ENCODE results near the gene VAV2. TPM values are rescaled to one million over a fixed set of nuclear protein-coding genes. Genes with fewer than 3 reads are reported as not detected.

Gene VAV2, protein sequence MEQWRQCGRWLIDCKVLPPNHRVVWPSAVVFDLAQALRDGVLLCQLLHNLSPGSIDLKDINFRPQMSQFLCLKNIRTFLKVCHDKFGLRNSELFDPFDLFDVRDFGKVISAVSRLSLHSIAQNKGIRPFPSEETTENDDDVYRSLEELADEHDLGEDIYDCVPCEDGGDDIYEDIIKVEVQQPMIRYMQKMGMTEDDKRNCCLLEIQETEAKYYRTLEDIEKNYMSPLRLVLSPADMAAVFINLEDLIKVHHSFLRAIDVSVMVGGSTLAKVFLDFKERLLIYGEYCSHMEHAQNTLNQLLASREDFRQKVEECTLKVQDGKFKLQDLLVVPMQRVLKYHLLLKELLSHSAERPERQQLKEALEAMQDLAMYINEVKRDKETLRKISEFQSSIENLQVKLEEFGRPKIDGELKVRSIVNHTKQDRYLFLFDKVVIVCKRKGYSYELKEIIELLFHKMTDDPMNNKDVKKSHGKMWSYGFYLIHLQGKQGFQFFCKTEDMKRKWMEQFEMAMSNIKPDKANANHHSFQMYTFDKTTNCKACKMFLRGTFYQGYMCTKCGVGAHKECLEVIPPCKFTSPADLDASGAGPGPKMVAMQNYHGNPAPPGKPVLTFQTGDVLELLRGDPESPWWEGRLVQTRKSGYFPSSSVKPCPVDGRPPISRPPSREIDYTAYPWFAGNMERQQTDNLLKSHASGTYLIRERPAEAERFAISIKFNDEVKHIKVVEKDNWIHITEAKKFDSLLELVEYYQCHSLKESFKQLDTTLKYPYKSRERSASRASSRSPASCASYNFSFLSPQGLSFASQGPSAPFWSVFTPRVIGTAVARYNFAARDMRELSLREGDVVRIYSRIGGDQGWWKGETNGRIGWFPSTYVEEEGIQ
- 10.9 and 15.8 TPM in 2 replicates for total RNA-seq

GRCh38 chr9:133991964-133992779 lies at the start of gene VAV2:
TSS of gene VAV2 (minus strand) at chr9:133992324. CDS start at chr9:133992278, 46 bp downstream.

GRCh38 chr9:134024828-134025605 lies 32.9 kb upstream of the VAV2 start, which contains the start of gene BRD3OS:
TSS of gene BRD3OS (plus strand) at chr9:134025481. CDS start at chr9:134026748, 1,267 bp downstream.

DNA sequence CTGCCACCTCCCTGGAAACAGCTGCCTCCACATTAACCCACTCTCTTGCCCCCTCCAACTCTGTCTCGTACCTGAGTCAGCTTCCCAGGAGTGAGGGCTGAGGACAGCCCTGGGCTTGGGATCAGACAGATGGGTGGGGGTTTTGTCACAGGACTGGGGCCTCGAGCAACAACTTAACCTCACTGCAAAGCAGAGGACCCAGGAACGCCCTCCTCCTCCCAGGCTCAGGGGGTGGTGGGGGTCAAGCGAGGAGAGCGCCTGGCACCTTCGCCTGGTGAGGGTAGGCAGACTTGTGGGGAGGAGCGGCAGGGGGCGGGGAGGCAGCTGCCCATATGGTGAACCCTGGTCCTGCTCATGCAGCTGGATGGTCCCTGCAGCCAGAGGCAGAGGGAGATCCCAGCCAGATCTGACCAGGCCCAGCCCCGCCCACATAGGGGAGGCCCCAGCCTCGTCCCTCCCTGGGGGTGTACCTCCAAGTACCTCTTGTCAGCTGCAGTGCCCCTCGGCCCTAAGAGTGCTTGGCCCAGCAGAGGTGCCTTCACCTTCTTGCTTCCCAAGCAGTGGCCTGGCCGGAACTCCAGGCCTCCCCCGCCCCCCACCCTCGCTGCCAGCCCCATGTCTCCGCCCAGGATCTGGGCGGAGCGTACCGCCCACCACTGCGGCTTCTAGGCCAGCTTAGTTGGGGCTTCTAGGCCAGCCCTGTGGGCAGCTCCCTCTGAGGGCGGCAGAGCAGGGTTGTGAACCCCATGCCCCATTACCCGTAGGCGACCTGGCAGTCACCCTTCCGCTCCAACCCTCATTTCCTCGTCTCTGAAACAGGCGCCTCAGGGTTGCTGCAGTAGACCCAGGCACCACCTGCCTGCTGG lies 254.1 kb downstream of the VAV2 start, which contains the start of gene SARDH:
TSS of gene SARDH (minus strand) at position 579 of the 866 bp plus-strand sequence. CDS start 4,179 bp downstream, outside the sequence.

Other genes with a start within 250 kb of the VAV2 start
- gene BRD3OS, start 33.2 kb upstream of the VAV2 start, total RNA-seq, result 15.5 and 43.9 TPM in 2 replicates
- 12.4 and 20.8 TPM in 2 replicates for gene BRD3, start 75.7 kb upstream of the VAV2 start, total RNA-seq
- 18.9 and 23.6 TPM in 2 replicates for gene WDR5, start 143.8 kb upstream of the VAV2 start, total RNA-seq
- gene RNU6ATAC, start 172.2 kb upstream of the VAV2 start, total RNA-seq, result not detected in 2 replicates